Activated B cell treated with CpG ODN at 0.5 μM for 24 hours (primary cell): ENCODE data around the gene TEKTIP1. TPM values are rescaled to one million over a fixed set of nuclear protein-coding genes. Genes with fewer than 3 reads are reported as not detected.
"Not testable (repeated sequence)": the region's sequence is repeated elsewhere in the genome, so short reads cannot be mapped to it uniquely, and the experiment has no call there.

Experiments
- ATAC-seq: fragments of 200-7000 bp; cut with Tn5 transposase; one replicate; pipeline ENCODE4 v1.10.0; 2021; ENCODE audit warnings: low read depth, mild to moderate bottlenecking, moderate library complexity
- CTCF ChIA-PET: fragments of 350-600 bp; sonication (Branson Sonifier 250); formaldehyde crosslinking; loops from one replicate; lab custom pipeline; 2021; ENCODE audit warnings: antibody characterized with exemption; lab: Charles Lee
- POLR2A ChIA-PET: fragments of 350-600 bp; sonication (Branson Sonifier 250); formaldehyde crosslinking; loops from one replicate; lab custom pipeline; 2021; ENCODE audit warnings: antibody characterized with exemption; lab: Charles Lee
- DNase-seq: peaks from one replicate; pipeline ENCODE4 v3.0.0; 2022
- H3K27ac Mint-ChIP-seq: one replicate; pipeline ENCODE4 v1.8.0; 2020; ENCODE audit warnings: mixed read lengths
- H3K27me3 Mint-ChIP-seq: one replicate; pipeline ENCODE4 v1.8.0; 2021; ENCODE audit warnings: mixed read lengths
- H3K36me3 Mint-ChIP-seq: one replicate; pipeline ENCODE4 v1.8.0; 2021; ENCODE audit warnings: low read depth, mixed read lengths
- H3K4me1 Mint-ChIP-seq: one replicate; pipeline ENCODE4 v1.8.0; 2021; ENCODE audit warnings: mixed read lengths
- H3K4me3 Mint-ChIP-seq: one replicate; pipeline ENCODE4 v1.8.0; 2020; ENCODE audit warnings: mild to moderate bottlenecking, mixed read lengths
- H3K9me3 Mint-ChIP-seq: one replicate; pipeline ENCODE4 v1.8.0; 2020; ENCODE audit warnings: mixed read lengths
- CTCF ChIP-seq: fragments of 200-600 bp; IDR thresholded peaks from one replicate; pipeline ENCODE4 v1.8.0; 2022; ENCODE audit warnings: antibody characterized with exemption, mild to moderate bottlenecking
- intact Hi-C: fragments of 100-400 bp; cut with micrococcal nuclease; formaldehyde crosslinking; loops from one replicate; pipeline ENCODE4 v1.15.1; 2024
- total RNA-seq: library from RNA; stranded (reverse); gene quantifications from 2 replicates; pipeline ENCODE4 v1.2.3, GENCODE V29; 2022

Gene TEKTIP1
- total RNA-seq, 1 donor from 2014 or later: 7.1 TPM

DNA sequence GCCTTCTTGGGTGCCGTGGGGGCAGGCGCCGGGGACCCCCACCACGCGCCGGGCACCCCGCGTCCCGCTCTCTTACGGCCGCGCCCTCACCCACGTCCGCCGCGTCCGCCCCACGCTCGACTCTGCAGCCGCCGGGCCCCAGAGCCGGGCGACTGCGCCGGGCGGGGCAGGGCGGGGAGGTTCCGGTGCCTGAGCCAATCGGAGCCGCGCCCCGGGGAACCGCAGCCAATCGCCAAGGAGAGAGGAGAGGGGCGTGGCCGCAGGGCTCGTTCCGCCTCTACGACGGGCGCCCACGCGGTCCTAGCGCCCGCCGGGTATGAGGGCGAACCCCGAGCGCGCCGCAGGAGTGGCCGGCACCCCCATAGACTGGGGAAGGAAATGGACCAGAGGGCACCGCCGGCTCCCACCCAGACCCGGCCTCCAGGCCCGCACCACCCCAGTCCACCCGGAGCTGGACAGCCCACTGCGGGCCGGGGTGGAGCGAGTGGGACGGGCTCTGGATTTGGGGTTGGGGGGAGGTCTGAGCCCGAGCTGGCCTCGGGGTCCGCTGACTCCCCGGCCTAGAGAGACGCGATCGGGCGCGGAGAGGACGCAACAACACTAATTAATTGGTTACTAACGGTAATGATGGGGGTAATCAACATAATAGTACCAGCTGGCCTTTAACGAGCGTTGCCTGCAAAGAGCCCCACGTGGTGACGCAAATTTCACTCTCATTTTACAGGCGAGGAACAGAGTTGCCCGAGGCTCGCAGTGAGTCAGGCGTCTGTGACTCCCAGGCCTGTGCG is 18.7 kb downstream of the TEKTIP1 start, which contains the start of gene MFSD12:
Gene MFSD12, minus strand, starts transcription at position 126 of the 788 bp plus-strand sequence. CDS start 183 bp downstream, outside the sequence.
- Mint-ChIP-seq H3K9me3 (no peaks in the 10 kb centered on the region), H3K36me3 (peaks cover 6% of the 10 kb centered on the region), H3K4me3 (peak within 1 kb of the TSS; percentile 89), H3K27ac (peak within 1 kb of the TSS; percentile 86), H3K27me3 (no peaks in the 10 kb centered on the region), H3K4me1 (peaks cover 57% of the 10 kb centered on the region)
- peak; percentile 94 for DNase-seq
- CTCF ChIA-PET: interaction anchor here (1.0 to 6.0 kb wide), 3 partner anchors 12 to 108 kb away, joined by 3 to 37 read pairs (median 3); partner anchors contain the start of gene GIPC3
- no peak for TF ChIP-seq CTCF
- intact Hi-C loops: loop anchor here (1.0 to 10.0 kb wide), 7 partner anchors 13 to 507 kb away; partner anchors contain the start of genes APBA3, CACTIN, FZR1 and HMG20B
- POLR2A ChIA-PET: interaction anchor here (0.6 to 3.0 kb wide), 9 partner anchors 11 to 710 kb away, joined by 3 to 13 read pairs (median 3); partner anchors contain the start of gene MRPL54
- peak; percentile 86 for ATAC-seq

DNA sequence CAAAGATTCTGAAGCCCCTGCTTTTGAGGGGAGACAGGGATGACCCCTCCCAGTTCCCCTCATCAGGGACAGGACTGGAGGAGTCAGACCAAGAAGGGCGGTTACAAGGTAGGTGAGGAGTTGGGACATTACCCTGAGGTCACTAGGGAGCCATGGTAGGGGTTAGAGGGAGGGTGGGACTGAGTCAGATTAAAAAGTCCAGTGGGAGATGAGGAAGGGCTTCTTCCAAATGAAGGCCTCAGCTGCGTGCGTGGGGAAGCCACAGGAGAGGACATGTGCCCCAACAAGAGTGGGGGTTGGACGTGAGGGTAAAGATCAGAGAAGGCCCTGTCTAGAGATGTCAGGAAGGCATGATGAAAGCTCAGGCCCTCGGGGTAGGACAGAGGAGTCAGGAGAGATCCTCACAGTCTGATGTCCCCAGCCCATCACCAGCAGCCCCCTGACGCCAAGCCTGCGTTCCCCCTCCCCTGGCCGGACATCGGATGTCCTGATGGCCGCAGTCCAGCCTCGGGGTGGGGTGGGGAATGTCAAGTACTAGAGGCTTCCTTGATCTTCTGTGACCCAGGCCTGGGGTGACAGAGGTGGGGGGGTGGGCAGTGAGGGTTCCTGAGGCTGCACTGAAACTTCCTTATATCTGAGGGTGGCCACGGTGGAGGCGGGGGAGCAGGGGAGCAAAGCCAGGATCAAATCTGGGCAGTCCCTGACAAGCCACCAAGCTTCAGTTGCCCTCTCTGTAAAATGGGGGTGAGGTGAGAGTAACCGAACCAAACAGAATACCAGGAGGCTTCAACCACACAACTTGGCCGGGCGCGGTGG is 24.9 kb downstream of the TEKTIP1 start:
- Mint-ChIP-seq H3K4me1 (peaks cover 7% of the 10 kb centered on the region), H3K9me3 (no peaks in the 10 kb centered on the region), H3K4me3 (no peak overlapping the region), H3K36me3 (no peaks in the 10 kb centered on the region), H3K27me3 (no peaks in the 10 kb centered on the region), H3K27ac (no peak overlapping the region)
- intact Hi-C loops: no loop called here
- POLR2A ChIA-PET: no interaction called here
- CTCF ChIA-PET: no interaction called here
- ATAC-seq: no peak
- TF ChIP-seq CTCF: no peak
- no peak for DNase-seq

DNA sequence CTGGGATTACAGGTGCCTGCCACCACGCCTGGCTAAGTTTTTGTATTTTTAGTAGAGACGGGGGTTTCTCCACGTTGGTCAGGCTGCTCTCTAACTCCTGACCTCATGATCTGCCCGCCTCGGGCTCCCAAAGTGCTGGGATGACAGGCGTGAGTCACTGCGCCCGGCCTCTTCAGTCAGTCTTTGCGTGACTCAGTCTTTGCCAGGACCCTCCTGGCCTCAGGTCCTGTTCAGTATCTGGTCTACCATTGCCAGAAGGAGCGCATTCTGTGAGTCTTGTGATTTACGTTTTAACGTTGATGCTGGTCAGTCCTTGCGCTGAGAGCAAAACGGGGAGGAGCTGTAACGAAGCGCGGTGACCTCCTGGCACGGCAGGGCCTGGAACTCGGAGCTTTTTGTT is 26.2 kb downstream of the TEKTIP1 start:
- Mint-ChIP-seq H3K36me3 (no peaks in the 10 kb centered on the region), H3K27ac (no peak overlapping the region), H3K27me3 (no peaks in the 10 kb centered on the region), H3K4me1 (peaks cover 5% of the 10 kb centered on the region), H3K9me3 (no peaks in the 10 kb centered on the region), H3K4me3 (no peak overlapping the region)
- no peak for DNase-seq
- no peak for ATAC-seq
- POLR2A ChIA-PET: no interaction called here
- CTCF ChIA-PET: interaction anchor here (1.0 kb wide), 1 partner anchor 11 kb away, joined by 4 read pairs; no protein-coding TSS in a partner anchor
- intact Hi-C loops: no loop called here
- no peak for TF ChIP-seq CTCF

- H3K27ac Mint-ChIP-seq, ATAC-seq: not testable (repeated sequence)
Observed at GRCh38 chr19:3570042-3570441, 31.1 kb downstream of the TEKTIP1 start.

GRCh38 chr19:3570606-3571011 is 31.6 kb downstream of the TEKTIP1 start:
- ChIA-PET POLR2A (interaction anchor here (0.6 kb wide), 1 partner anchor 17 kb away, joined by 4 read pairs; no protein-coding TSS in a partner anchor), CTCF (no interaction called here)
- no peak for ATAC-seq
- Mint-ChIP-seq H3K27ac (no peak overlapping the region), H3K4me3 (no peak overlapping the region), H3K9me3 (no peaks in the 10 kb centered on the region), H3K4me1 (peaks cover 19% of the 10 kb centered on the region), H3K27me3 (no peaks in the 10 kb centered on the region), H3K36me3 (peaks cover 7% of the 10 kb centered on the region)
- TF ChIP-seq CTCF: no peak
- intact Hi-C loops: loop anchor here (5.0 to 10.0 kb wide), 3 partner anchors 192 to 402 kb away; partner anchors contain the start of genes APBA3, DAPK3, MRPL54 and NCLN
- no peak for DNase-seq

More at GRCh38 chr19:3570042-3570441, 31.1 kb downstream of the TEKTIP1 start:
- peaks cover 15% of the 10 kb centered on the region for H3K4me1 Mint-ChIP-seq
- POLR2A ChIA-PET: interaction anchor here (0.5 kb wide), 1 partner anchor 760 kb away, joined by 4 read pairs; no protein-coding TSS in a partner anchor
- H3K36me3 Mint-ChIP-seq, H3K9me3 Mint-ChIP-seq, CTCF ChIA-PET, H3K27me3 Mint-ChIP-seq, H3K4me3 Mint-ChIP-seq, DNase-seq: not testable (repeated sequence)
- intact Hi-C loops: loop anchor here (5.0 to 10.0 kb wide), 3 partner anchors 192 to 402 kb away; partner anchors contain the start of genes APBA3, DAPK3, MRPL54 and NCLN
